HG03565 (cell line): ENCODE results near the gene PRKCH.

Source experiments
- ATAC-seq: cut with Tn5 transposase; IDR thresholded peaks from one replicate; pipeline ENCODE4 v1.9.1; 2021; ENCODE audit warnings: mild to moderate bottlenecking, moderate library complexity; ENCODE audit not compliant: unreplicated experiment

The PRKCH gene

DNA sequence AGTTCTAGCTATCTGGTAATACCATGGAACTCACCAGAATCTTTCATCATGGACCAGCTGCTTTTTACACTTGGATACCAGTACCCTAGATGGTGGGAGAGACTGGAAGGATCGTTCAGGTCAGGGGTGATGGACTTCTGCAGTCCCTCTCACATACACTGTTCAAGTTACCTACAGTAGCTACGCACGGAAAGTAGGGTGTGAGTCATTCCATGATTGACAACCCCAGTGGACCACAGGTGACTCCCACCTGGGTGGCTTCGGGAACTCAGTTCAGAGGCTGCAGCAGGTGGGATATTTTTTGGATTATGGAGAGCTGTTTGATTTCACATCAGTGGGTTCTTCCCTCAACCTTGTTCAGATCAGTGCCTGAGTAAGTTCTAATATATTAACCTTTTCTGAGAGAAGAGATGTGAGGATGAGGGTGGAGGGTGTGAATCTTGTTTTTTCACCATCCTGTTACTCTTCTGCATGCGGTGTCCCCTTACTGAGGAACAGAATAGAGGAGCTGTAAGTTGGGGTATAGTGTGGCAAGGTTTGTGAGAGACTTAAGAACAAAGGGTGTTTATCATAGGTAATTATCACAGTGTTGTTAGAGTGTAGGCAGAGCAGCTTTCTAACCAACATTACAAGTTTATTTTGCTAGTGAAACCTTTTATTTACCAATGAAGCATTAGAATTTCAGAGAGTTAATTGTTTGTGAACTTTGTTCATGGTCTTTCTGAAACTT is 39.6 kb downstream of the PRKCH start:
- no peak for ATAC-seq

DNA sequence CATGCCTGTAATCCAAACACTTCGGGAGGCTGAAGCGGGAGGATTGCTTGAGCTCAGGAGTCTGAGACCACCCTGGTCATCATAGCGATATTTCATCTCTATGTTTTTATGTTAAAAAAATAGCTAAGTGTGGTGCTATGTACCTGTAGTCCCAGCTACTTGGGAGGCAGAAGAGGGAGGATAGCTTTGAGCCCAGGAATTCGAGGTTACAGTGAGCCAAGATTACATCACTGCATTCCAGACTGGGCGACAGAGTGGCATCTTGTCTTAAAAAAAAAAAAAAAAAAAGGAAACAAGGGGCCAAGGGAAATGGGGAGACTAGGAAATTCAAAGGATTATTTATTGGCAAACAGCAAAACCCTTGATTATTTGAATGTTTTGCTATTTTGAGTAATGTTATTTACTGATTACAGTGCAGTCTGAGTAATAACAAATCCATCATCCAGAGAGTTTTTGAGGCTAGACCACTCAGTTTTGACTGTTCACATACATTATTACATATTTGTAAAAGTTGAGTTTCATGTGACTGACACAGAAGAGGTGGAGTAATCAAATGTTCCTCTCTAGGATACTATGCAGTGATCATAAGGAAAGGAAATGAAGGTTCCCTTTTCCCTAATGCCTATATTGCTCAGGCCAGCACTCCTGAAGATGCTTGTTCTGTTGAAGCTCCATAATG is 40.8 kb downstream of the PRKCH start:
- ATAC-seq, result no peak

DNA sequence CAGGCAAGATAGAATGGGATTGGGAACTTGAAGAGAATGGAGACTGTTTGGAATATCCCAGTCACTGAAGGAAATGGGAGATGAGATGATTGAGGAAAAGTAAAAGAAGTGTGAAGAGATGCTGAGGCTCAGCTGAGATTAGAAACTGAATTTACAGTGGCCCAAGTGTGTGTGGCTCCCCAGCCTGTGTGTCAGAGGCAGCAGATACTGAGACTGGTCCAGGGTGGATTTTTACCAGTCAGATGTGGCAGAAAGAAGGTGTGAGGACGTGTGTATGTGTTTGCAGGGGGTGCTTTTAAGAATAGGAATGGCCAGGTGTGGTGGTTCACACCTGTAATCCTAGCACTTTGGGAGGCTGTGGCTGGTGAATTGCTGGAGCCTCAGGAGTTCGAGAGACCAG is 42.9 kb downstream of the PRKCH start:
- no peak for ATAC-seq

DNA sequence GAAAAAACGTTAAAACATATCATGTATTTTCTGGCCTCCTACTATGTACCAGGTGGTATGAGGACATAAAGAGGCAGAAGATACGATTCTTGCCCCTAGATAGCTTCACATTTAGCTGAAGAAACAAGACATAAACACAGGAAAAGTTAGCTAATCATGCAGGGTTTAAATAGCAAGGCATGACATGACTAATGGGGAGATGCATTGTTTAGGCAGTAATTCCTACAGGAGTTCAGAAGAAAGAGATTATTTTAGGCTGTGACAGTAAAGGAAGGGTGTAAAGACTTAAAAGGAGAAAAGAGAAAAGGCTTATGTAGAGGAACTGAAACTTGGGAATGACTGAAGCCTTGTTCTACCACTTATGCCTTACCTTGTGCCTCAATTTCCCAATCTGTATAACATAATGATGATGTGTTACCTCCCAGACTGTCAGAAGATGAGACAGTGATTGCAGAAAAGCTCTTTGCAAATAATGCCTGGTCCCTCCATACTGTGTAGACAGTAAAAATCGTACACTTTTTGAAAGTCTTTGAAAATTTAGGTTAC is 44.4 kb downstream of the PRKCH start:
- ATAC-seq, result no peak

DNA sequence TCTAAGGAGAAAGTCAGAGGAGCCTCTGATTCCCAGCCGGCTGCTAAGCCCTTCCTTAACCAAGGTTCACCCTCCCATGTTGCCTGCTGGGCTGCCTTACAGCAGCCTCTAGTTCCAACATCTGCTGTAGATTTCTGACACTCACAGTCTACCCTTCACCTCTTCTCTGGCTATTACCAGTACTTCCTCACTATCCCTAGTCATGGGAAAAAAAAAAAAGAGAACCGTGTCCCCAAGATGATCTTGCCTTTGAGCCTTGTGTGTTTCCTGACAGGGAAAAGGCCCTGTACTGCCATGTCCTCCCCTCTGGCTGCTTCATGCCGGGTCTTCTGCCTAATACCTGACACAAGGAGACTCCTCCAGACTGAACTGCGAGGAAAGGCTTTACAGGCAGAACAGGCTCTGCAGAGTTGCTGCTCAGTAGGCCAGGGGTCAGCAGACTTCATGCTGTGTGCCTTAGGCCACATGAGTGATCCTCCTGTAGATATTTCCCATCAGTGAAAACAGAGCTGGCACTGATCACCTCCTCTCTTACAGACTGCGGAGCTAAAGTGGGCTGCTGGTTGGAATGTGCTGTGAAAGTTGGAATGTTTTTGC is 46.8 kb downstream of the PRKCH start:
- no peak for ATAC-seq

DNA sequence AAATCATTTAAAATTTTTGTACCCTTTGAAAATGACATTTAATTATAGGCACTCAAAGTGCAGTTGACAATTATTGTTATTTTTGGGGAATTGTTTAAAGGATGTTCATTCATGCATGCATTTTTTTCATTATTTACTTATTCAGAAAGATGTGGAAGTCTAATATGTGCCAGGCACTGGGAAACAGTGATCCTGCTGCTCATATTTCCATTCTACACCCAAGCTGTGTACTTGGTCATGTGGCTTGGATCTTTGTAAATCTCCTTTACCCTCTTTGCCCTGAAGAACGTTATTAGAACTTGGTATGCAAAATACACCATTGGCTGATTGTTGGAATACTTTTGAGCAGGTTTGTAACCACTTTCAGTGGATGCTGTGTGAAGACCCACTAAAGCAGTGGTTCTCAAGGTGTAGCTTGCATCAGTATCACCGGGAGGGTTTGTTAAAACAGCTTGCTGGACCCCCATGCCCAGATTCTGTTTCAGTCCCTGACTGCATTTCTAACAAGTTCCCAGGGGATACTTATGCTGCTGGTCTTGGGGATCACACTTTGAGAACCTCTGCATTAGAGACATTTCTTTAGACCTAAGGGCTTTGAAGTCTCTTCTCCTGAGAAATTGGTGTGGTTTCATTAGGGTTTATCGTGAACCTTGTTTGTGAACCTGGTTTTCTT is 47.5 kb downstream of the PRKCH start:
- ATAC-seq, result no peak

DNA sequence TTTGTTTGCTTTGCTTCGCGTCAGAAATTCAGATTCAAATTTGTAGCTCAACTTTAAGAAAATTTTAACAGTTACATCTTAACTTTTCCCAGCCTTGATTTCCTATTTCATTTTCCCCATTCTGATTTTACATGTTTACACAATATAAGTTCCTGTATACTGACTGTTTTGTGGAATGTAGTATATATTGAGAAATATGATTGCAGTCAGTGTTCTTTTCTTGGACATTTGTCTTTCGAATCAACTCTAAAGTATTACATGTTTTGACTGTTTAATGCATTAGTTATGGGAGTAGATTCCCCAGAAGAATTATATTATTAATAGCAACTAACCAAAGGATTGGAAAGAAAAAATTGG is 48.1 kb downstream of the PRKCH start:
- no peak for ATAC-seq

DNA sequence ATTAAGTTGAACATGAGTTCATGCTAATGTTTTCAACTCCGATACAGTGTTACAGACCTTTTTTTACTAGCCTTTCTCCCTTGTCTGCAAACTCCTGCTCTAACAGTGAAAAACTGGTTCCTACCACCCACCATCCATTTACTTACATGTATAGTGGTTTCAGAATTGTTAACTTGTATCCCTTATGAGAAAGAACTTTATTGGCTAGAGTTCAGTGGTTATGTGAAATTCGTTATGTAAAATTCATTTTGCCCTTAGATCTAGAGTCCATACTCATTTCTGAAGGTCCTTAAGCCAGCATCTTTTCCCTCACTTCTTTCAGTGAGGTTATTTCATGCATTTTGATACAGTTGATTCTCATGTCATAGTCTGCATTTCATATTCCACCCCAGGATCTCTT is 51.0 kb downstream of the PRKCH start:
- ATAC-seq, result no peak

DNA sequence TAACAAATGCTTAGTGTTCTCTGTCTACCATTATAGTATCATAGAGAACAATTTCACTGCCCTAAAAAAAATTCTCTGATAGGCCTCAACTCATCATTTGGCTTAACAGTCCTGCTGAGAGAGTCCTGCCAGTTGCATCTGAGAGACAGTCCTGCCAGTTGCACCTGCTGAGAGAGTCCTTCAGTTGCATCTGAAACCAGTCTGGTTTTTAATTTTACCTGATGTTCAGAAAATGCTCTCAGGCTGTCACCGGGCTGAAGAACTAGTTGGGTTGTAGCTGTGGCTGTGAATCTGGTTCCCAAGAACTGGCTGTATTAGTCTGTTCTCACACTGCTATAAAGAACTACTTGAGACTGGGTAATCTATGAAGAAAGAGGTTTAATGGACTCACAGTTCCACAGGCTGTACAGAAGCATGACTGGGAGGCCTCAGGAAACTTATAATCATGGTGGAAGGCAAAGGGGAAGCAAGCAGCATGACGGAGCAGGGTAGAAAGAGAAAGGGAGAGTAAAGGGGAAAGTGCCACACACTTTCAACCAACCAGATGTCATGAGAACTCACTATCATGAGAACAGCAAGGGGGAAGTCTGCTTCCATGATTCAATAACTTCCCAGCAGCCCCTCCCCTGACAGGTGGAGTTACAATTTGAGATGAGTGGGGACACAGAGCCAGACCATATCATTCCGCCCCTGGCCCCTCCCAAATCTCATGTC is 51.6 kb downstream of the PRKCH start:
- no peak for ATAC-seq

DNA sequence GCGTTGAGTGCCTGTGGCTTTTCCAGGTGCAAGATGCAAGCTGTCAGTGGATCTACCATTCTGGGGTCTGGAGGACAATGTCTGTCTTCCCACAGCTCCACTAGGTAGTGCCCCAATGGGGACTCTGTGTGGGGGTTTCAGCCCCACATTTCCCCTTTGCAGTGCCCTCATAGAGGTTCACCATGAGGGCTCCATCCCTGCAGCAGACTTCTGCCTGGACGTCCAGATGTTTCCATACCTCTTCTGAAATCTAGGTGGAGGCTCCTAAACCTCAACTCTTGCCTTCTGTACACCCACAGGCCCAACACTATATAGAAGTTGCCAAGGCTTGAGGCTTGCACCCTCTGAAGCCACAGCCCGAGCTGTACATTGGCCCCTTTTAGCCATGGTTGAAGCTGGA is 52.9 kb downstream of the PRKCH start:
- no peak for ATAC-seq

DNA sequence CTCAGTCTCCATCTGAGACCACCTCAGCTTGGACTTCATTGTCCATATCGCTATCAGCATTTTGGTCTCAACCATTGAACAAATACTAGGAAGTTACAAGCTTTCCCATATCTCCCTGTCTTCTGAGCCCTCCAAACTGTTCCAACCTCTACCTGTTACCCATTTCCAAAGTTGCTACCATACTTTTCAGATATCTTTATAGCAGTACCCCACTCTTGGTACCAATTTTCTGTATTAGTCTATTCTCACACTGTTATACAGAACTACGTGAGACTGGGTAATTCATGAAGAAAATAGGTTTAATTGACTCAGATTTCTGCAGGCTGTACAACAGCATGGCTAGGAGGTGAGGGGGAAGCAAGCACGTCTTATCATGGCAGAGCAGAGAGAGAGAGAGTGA is 53.8 kb downstream of the PRKCH start:
- ATAC-seq, result no peak

DNA sequence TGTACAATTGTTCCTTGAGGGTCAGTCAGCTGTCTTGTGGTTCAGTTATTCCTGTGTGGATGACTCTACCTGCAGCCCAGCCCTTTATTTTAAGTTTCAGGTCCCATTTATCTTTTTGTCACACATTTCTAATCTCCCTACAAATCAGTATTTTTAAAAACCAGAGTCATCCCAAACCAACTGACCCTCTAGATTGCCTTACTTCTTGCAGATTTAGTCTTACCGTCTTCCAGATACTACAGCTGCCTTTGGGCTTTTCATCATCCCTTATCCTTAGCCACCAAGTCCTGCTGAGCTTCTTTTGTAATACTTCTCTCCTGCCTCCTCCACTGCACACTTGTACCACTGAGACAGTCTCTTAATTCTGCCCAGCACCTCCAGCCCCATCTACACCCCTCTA is 54.9 kb downstream of the PRKCH start:
- ATAC-seq, result no peak

DNA sequence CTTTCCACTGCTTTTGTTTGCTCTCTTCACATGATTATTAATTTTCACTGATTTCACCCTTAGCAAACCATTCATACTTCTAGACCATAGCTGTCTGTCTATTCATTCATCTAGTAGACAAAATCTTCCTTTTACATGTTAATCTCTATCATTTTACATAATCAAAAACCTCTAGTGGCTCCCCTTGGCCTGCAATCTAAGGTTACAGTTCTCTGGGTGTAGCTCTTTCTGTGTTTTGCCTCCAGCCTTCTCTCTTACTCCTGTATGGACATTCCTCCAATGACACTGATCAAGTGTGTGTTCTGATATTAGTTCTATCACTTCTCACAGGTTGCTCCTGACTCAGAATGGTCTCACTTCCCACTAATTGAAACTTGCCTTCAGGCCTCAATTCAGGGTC is 56.4 kb downstream of the PRKCH start:
- ATAC-seq, result no peak

DNA sequence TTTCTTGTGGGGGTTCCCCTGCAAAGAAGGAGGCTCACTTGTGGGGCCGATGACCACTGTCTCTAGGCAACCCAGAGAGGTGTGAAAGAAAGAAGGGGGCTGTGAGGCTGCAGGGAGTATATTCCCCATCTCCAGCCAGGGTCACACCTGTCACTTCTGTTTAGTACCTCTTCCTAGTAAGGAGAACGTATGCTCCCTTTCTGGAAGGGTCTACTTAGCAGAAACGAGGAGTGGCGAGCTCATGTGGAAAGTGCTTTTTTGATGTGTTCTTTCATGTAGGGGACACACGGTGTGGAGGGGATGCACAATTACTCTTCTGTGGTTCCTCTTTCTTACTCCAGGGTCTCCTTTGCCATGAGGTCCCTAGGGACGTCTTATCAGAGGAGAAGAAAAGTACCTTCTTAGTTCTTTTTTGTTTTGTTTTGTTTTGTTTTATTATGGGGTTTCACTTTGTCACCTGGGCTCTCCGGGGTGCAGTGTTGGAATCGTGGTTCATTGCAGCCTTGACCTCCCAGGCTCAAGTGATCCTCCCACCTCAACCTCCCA is 58.3 kb downstream of the PRKCH start:
- ATAC-seq, result no peak

DNA sequence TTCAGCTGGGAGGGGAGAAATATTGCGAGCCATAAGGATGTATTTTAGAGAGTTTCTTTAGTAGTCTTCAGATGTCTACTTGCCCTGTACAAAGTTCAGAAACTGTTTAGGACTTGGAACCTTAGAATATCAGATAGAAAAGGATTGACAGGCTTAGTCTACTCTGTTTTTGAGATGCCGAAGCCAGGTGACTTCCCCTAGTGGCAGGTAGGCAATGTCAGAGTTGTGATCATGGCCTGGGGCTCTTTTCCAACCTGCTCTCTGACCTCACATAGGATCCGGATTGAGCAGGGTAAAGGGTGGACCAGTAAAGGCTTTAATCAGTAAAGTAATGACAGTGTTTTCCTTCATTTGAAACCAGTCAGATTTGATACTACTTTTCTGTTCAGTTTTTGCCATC is 59.6 kb downstream of the PRKCH start:
- no peak for ATAC-seq

DNA sequence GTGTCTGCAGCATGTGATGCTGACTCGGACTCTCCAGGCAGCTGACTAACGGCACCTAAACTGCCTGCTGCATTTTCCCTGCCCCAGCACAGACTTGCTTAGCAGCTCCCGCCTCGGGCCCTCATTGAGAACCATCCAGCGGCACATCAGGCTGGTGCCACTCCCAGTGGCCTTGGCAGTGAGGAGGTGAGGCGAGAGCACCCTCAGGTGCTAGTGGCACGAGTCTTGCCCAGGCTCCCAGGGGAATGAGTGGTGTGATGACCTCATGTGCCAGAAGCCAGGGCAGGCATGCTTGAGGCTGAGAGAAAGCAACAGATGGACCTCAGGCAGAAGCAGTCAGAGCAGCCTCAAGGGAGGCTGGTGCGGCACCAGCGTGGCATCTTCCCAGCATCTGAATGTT is 60.2 kb downstream of the PRKCH start:
- no peak for ATAC-seq

DNA sequence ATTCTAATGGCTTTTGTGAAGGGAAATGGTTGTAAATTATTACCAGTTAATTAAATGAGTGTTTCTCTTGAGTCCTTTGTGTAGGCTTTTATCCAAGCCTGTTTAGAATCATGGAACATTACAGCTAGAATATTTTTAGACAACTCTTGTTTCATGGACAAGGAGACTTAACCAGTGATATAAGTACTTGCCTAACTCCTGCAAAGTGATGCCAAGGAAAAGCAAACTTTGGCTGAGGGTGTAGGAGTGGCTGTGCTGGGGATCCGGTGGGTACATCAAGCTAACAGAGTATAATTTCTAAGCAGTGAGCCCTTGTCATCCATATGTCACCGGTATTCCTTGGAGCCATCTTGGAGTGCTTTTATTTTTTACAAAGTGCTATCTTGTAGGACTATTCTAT is 61.5 kb downstream of the PRKCH start:
- ATAC-seq, result no peak

DNA sequence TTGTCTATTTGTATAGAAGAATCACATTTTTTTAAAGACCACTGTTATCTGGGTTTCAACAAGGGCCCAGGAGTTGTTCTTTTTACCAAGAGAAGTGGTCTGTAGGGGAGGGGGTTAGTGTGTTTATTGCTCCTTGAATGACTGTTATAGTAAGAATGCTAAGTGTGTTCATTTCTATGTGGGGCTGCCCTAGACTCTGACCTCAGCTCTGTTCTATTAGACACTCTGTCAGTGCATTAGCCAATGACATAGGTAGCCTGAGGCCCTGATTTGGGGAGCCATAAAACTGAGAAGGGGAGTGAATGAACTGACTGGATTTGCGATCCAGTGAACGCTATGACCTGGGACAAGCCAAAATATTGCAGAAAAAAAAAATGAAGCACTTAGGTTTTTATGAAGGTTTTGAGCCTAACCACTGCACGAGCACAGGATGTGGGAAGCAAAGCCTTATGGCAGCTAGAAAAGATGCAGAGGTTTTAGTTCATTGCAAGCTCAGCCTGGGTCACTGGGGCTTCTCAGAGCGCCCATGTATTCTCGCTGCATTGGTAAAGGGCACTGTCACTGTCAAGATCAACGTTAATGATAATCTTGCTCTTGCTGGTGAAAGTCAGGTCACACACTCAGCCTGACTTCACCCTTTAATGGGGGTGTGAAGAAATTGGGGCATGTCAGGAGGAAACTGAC is 63.8 kb downstream of the PRKCH start:
- ATAC-seq, result no peak

DNA sequence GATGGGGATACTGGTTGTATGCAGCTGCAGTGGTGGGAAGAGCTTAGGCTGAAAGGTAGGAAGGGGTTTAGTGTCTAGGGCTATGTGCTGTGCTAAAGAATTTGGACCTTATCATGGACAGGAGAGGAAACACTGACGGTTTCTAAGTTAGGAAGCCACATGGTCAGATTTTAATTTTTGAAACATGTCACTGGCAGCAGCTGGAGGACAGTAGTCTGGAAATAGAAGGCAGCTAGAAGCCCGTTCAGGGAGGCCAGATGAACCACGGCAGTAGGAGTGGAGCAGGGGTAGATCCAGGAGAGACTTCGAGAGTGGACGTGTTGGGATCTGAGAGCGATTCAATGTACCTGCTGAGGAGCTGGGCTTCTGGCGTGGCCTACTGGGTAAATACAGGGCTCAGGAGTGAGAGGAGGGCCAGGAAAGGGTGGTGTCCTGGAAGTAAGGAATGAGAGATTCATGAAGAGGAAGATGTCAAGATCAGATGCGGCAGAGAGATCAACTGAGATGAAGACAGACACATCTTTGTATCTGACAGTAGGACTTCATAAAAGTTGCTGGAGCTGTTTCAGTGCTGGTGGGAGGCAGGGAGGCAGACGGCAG is 64.9 kb downstream of the PRKCH start:
- no peak for ATAC-seq

DNA sequence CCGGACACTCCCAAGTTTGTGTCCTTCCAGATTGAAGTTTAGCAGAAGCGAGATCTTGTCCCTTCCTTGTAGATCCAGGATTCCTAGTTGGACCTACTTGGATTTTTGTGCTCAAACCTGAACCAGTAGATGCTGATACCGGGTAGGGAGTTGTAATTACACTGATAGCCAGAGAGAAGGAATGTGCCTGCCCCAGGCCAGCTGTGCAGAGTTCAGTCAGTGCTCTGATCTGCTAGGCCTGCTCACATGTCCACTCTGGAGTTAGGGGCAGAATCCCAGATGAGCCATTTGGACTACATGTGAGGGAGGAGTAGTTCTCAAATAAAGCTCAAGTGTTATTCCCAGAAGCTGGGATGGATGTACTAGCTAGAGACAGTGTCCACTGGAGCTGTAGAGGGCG is 65.7 kb downstream of the PRKCH start:
- ATAC-seq, result no peak
